ENCODE results near the gene SLC15A3. TPM values are rescaled to one million over a fixed set of nuclear protein-coding genes. Genes with fewer than 3 reads are reported as not detected.

The SLC15A3 gene
- total RNA-seq, 4 donors from 2014 or later: 3.7 to 61.9 (median 8.8) TPM

GRCh38 chr11:60924906-60925853 is 26.8 kb downstream of the SLC15A3 start:
- Histone ChIP-seq H3K4me1 (peaks cover 0 to 23% (median 7%) of the 10 kb centered on the region in 4 donors), H3K27me3 (peaks cover 0 to 10% of the 10 kb centered on the region in 2 donors), H3K36me3 (peaks cover 0 to 29% (median 0%) of the 10 kb centered on the region in 3 donors), H3K9me3 (no peaks in the 10 kb centered on the region), H3K27ac (peak overlapping the region in 1 of 4 donors; percentile 70), H3K4me3 (peak overlapping the region; percentile 50 to 80 (median 74))
- peak in 1 of 3 donors; percentile 44 for DNase-seq
- TF ChIP-seq POLR2A (IDR thresholded peaks at IDR 0.05): no peak
- TF ChIP-seq, protein P1, sequence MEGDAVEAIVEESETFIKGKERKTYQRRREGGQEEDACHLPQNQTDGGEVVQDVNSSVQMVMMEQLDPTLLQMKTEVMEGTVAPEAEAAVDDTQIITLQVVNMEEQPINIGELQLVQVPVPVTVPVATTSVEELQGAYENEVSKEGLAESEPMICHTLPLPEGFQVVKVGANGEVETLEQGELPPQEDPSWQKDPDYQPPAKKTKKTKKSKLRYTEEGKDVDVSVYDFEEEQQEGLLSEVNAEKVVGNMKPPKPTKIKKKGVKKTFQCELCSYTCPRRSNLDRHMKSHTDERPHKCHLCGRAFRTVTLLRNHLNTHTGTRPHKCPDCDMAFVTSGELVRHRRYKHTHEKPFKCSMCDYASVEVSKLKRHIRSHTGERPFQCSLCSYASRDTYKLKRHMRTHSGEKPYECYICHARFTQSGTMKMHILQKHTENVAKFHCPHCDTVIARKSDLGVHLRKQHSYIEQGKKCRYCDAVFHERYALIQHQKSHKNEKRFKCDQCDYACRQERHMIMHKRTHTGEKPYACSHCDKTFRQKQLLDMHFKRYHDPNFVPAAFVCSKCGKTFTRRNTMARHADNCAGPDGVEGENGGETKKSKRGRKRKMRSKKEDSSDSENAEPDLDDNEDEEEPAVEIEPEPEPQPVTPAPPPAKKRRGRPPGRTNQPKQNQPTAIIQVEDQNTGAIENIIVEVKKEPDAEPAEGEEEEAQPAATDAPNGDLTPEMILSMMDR (IDR thresholded peaks at IDR 0.05): no peak

GRCh38 chr11:60924110-60924905 is 27.7 kb downstream of the SLC15A3 start, which contains the start of gene TMEM132A:
Gene TMEM132A, plus strand, starts transcription at chr11:60924460. Its CDS starts 174 bp downstream, at chr11:60924634.
- Histone ChIP-seq H3K4me1 (peaks cover 2 to 23% (median 9%) of the 10 kb centered on the region in 4 donors), H3K9me3 (no peaks in the 10 kb centered on the region), H3K36me3 (peaks cover 0 to 36% (median 0%) of the 10 kb centered on the region in 3 donors), H3K27me3 (peaks cover 0 to 10% of the 10 kb centered on the region in 2 donors), H3K27ac (peak within 1 kb of the TSS in 1 of 4 donors; percentile 70), H3K4me3 (peak within 1 kb of the TSS; percentile 50 to 80 (median 74))
- TF ChIP-seq POLR2A (IDR thresholded peaks at IDR 0.05): no peak
- TF ChIP-seq, protein P1 (IDR thresholded peaks at IDR 0.05): no peak
- DNase-seq: peak; percentile 46 to 78 (median 77)

GRCh38 chr11:60923800-60924109 is 28.2 kb downstream of the SLC15A3 start:
- H3K36me3 ChIP-seq: peaks cover 0 to 36% (median 0%) of the 10 kb centered on the region in 3 donors
- no peak for DNase-seq
- H3K4me3 ChIP-seq: peak overlapping the region in 2 of 4 donors; percentile 73 to 80
- peaks cover 5 to 25% (median 11%) of the 10 kb centered on the region in 4 donors for H3K4me1 ChIP-seq
- peaks cover 0 to 10% of the 10 kb centered on the region in 2 donors for H3K27me3 ChIP-seq
- H3K9me3 ChIP-seq: no peaks in the 10 kb centered on the region
- peak overlapping the region in 1 of 4 donors; percentile 70 for H3K27ac ChIP-seq
- no peak for TF ChIP-seq POLR2A (IDR thresholded peaks at IDR 0.05)
- TF ChIP-seq, protein P1 (IDR thresholded peaks at IDR 0.05): no peak

GRCh38 chr11:60923326-60923725 is 28.6 kb downstream of the SLC15A3 start:
- DNase-seq: peak in 1 of 3 donors; percentile 34
- Histone ChIP-seq H3K27ac (no peak overlapping the region), H3K9me3 (no peaks in the 10 kb centered on the region), H3K27me3 (peaks cover 0 to 10% of the 10 kb centered on the region in 2 donors), H3K4me3 (no peak overlapping the region), H3K4me1 (peaks cover 5 to 28% (median 12%) of the 10 kb centered on the region in 4 donors), H3K36me3 (peaks cover 0 to 36% (median 0%) of the 10 kb centered on the region in 3 donors)
- TF ChIP-seq POLR2A (IDR thresholded peaks at IDR 0.05): no peak
- TF ChIP-seq, protein P1 (IDR thresholded peaks at IDR 0.05): no peak

DNA sequence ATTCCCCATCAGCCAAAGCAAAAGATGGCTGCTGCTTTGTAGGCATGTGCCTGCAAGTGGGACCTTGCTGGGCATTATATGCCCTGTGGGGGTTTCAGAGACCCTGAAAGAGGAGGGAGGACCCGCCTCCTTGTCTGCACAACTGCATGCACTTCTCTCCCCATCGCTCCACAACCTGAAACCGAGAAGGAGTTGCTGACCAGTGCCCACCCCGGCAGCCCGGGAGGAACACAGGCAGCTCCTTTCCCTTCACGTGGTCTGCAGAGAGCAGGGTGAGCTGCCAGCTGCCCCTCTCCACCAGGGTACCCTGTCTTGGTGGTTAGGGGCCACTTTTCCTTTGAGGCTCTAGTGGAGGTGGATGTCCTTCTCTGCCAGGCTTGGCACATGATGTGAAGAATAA is 29.1 kb downstream of the SLC15A3 start:
- DNase-seq: peak in 1 of 3 donors; percentile 26
- Histone ChIP-seq H3K9me3 (no peaks in the 10 kb centered on the region), H3K36me3 (peaks cover 0 to 36% (median 0%) of the 10 kb centered on the region in 3 donors), H3K4me3 (no peak overlapping the region), H3K4me1 (peaks cover 5 to 28% (median 12%) of the 10 kb centered on the region in 4 donors), H3K27me3 (peaks cover 0 to 10% of the 10 kb centered on the region in 2 donors), H3K27ac (no peak overlapping the region)
- TF ChIP-seq, protein P1 (IDR thresholded peaks at IDR 0.05): no peak
- no peak for TF ChIP-seq POLR2A (IDR thresholded peaks at IDR 0.05)
